GM12892 (cell line): ENCODE results near the gene MFSD2A.

Experiments
- POLR2A ChIP-seq: IDR thresholded peaks from 2 replicates; pipeline ENCODE4 v1.6.1; 2011; ENCODE audit warnings: low read depth, low read length, control low read depth
- TAF1 ChIP-seq: IDR thresholded peaks from 2 replicates; pipeline ENCODE4 v1.6.1; 2011; ENCODE audit warnings: low read depth, mild to moderate bottlenecking, control low read depth, low read length, borderline replicate concordance

- TF ChIP-seq TAF1 (no peak), POLR2A (no peak)
Measured at GRCh38 chr1:39957299-39958015, 2.5 kb downstream of the MFSD2A start.
